Thyroid gland (tissue), 4 donors: Measurements from ENCODE around the gene HOXA7.

Experiments used
- CTCF ChIP-seq, 6 experiments: fragments of 200-600 bp in 3 of 6; fragments of 450-650 bp in 3 of 6; sonication (generic) in 3 of 6; IDR thresholded peaks; one replicate each; pipeline ENCODE4 v1.5.1; 2016 to 2019; ENCODE audit warnings: antibody characterized with exemption in 6 of 6, mild to moderate bottlenecking in 2 of 6, inconsistent platforms in 1 of 6, moderate library complexity in 1 of 6
- POLR2A ChIP-seq, 2 donors: fragments of 450-650 bp; IDR thresholded peaks; one replicate each; pipeline ENCODE4 v1.6.1; 2017; ENCODE audit warnings: antibody characterized with exemption in 2 of 2, mild to moderate bottlenecking in 2 of 2, moderate library complexity in 1 of 2

DNA sequence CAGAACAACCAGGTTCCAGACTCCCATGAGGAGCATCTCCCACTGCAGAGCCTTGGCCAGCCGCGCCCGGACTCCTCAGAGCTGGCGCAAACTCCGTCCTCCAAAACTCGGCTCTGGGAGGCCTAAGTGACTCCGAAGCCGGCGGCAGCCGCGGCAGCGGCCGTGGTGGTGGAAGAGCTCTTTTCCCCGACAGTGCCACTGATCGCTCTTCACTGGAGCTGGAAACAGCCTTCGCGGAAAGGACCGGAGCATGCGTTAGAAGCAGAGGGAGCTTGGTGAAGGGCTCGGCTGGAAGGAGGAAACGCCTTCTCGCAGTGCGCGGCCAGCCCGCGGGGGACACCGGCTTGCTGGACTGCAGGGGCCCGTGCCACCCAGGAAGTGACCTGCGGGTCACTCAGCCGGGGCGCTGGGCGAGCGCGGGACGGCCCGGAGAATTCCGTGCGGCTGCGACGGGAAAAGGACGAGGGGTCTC lies 48.4 kb upstream of the HOXA7 start:
- no peak for TF ChIP-seq CTCF (IDR thresholded peaks at IDR 0.05)
- TF ChIP-seq POLR2A (IDR thresholded peaks at IDR 0.05): no peak
